ENCODE results near the gene GRHPR.

Gene GRHPR

DNA sequence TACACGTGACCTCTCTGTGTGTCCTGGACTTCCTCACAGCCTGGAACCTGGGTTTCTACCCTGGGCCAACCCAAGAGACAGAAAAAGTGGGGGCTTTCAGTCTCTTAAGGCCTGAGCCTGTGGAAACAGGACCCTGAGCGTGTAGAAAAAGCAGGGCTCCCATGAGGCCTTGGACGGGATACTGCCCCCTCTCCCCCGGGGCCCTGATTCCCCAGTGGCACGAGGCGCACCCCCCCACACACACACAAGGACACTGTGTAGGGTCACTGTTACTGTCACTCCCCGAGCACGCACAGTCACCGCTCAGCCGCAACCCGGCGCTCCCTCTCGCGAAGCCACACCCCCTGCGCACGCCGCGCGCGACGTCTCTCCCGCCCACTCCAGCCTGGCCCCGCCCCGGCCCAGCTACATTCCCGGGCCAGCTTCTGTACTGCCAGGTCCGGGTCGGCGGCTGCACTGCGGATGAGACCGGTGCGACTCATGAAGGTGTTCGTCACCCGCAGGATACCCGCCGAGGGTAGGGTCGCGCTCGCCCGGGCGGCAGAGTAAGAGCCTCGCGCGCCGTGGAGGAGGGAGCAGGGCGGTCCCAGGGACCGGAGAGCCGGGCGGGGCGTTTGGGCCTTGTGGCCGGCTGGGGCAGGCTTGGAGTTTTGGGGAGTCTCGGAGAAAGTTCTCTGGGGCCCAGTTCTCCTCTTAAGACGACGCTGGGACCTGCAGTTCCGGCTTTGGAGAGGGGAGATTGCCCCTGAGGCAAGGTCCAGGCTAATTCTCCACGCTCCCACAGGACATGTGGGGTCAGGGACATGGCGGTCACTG, at the start of gene GRHPR (continued):
- TF ChIP-seq, protein P1, sequence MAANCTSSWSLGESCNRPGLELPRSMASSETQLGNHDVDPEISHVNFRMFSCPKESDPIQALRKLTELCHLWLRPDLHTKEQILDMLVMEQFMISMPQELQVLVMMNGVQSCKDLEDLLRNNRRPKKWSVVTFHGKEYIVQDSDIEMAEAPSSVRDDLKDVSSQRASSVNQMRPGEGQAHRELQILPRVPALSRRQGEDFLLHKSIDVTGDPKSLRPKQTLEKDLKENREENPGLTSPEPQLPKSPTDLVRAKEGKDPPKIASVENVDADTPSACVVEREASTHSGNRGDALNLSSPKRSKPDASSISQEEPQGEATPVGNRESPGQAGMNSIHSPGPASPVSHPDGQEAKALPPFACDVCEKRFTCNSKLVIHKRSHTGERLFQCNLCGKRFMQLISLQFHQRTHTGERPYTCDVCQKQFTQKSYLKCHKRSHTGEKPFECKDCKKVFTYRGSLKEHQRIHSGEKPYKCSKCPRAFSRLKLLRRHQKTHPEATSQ (tag by site-specific recombination; IDR thresholded peaks at IDR 0.05) = no peak
- TF ChIP-seq ZNF830 (tag by site-specific recombination; IDR thresholded peaks at IDR 0.05; ENCODE audit: low read depth) (no peak), ZNF561 (tag by site-specific recombination; IDR thresholded peaks at IDR 0.05; ENCODE audit: borderline replicate concordance) (0 out of 2 replicates have a peak, but pooled peaks have one; percentile 17), ZSCAN16 (tag by site-specific recombination; IDR thresholded peaks at IDR 0.05) (no peak), ZNF529 (tag by site-specific recombination; IDR thresholded peaks at IDR 0.05; ENCODE audit: insufficient replicate concordance) (no peak), ZNF366 (tag by site-specific recombination; conservative IDR thresholded peaks at IDR 0.05) (no peak), ZNF521 (tag by site-specific recombination; IDR thresholded peaks at IDR 0.05) (no peak), ZFP3 (tag by site-specific recombination; IDR thresholded peaks at IDR 0.05; ENCODE audit: low read depth) (no peak), ZFP69B (tag by site-specific recombination; IDR thresholded peaks at IDR 0.05) (peak; percentile 13; the same call in 1 of the 2 replicates), ZBTB1 (tag by site-specific recombination; IDR thresholded peaks at IDR 0.05) (no peak), YY1 (tag by site-specific recombination; IDR thresholded peaks at IDR 0.05) (no peak), ZNF211 (tag by site-specific recombination; IDR thresholded peaks at IDR 0.05; ENCODE audit: low read depth) (no peak), ZXDB (tag by site-specific recombination; IDR thresholded peaks at IDR 0.05) (peak; percentile 51), ZSCAN23 (tag by site-specific recombination; IDR thresholded peaks at IDR 0.05) (no peak), HOXD13 (CRISPR knock-in tag; IDR thresholded peaks at IDR 0.05; ENCODE audit: borderline replicate concordance) (no peak), ZNF629 (tag by site-specific recombination; IDR thresholded peaks at IDR 0.05) (0 out of 2 replicates have a peak, but pooled peaks have one; percentile 14), REPIN1 (tag by site-specific recombination; IDR thresholded peaks at IDR 0.05; ENCODE audit: low read depth) (no peak), ZNF341 (tag by site-specific recombination; IDR thresholded peaks at IDR 0.05; ENCODE audit: low read depth) (peak; percentile 64), ZNF423 (tag by site-specific recombination; IDR thresholded peaks at IDR 0.05) (peak; percentile 43; the same call in 1 of the 2 replicates), ZNF610 (tag by site-specific recombination; IDR thresholded peaks at IDR 0.05; ENCODE audit: borderline replicate concordance) (peak; percentile 27; the same call in 1 of the 2 replicates)
- TF ChIP-seq, protein P2, sequence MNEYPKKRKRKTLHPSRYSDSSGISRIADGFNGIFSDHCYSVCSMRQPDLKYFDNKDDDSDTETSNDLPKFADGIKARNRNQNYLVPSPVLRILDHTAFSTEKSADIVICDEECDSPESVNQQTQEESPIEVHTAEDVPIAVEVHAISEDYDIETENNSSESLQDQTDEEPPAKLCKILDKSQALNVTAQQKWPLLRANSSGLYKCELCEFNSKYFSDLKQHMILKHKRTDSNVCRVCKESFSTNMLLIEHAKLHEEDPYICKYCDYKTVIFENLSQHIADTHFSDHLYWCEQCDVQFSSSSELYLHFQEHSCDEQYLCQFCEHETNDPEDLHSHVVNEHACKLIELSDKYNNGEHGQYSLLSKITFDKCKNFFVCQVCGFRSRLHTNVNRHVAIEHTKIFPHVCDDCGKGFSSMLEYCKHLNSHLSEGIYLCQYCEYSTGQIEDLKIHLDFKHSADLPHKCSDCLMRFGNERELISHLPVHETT (tag by site-specific recombination; IDR thresholded peaks at IDR 0.05) = no peak
- TF ChIP-seq, protein P3, sequence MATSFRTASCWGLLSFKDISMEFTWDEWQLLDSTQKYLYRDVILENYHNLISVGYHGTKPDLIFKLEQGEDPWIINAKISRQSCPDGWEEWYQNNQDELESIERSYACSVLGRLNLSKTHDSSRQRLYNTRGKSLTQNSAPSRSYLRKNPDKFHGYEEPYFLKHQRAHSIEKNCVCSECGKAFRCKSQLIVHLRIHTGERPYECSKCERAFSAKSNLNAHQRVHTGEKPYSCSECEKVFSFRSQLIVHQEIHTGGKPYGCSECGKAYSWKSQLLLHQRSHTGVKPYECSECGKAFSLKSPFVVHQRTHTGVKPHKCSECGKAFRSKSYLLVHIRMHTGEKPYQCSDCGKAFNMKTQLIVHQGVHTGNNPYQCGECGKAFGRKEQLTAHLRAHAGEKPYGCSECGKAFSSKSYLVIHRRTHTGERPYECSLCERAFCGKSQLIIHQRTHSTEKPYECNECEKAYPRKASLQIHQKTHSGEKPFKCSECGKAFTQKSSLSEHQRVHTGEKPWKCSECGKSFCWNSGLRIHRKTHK (tag by site-specific recombination; IDR thresholded peaks at IDR 0.05) = no peak
- TF ChIP-seq, protein P4, sequence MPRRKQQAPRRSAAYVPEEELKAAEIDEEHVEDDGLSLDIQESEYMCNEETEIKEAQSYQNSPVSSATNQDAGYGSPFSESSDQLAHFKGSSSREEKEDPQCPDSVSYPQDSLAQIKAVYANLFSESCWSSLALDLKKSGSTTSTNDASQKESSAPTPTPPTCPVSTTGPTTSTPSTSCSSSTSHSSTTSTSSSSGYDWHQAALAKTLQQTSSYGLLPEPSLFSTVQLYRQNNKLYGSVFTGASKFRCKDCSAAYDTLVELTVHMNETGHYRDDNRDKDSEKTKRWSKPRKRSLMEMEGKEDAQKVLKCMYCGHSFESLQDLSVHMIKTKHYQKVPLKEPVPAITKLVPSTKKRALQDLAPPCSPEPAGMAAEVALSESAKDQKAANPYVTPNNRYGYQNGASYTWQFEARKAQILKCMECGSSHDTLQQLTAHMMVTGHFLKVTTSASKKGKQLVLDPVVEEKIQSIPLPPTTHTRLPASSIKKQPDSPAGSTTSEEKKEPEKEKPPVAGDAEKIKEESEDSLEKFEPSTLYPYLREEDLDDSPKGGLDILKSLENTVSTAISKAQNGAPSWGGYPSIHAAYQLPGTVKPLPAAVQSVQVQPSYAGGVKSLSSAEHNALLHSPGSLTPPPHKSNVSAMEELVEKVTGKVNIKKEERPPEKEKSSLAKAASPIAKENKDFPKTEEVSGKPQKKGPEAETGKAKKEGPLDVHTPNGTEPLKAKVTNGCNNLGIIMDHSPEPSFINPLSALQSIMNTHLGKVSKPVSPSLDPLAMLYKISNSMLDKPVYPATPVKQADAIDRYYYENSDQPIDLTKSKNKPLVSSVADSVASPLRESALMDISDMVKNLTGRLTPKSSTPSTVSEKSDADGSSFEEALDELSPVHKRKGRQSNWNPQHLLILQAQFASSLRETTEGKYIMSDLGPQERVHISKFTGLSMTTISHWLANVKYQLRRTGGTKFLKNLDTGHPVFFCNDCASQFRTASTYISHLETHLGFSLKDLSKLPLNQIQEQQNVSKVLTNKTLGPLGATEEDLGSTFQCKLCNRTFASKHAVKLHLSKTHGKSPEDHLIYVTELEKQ (tag by site-specific recombination; IDR thresholded peaks at IDR 0.05; ENCODE audit: borderline replicate concordance) = no peak
- TF ChIP-seq, protein P5, sequence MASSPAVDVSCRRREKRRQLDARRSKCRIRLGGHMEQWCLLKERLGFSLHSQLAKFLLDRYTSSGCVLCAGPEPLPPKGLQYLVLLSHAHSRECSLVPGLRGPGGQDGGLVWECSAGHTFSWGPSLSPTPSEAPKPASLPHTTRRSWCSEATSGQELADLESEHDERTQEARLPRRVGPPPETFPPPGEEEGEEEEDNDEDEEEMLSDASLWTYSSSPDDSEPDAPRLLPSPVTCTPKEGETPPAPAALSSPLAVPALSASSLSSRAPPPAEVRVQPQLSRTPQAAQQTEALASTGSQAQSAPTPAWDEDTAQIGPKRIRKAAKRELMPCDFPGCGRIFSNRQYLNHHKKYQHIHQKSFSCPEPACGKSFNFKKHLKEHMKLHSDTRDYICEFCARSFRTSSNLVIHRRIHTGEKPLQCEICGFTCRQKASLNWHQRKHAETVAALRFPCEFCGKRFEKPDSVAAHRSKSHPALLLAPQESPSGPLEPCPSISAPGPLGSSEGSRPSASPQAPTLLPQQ (tag by site-specific recombination; IDR thresholded peaks at IDR 0.05) = peak; percentile 54; the same call in 1 of the 2 replicates
- TF ChIP-seq, protein P6, sequence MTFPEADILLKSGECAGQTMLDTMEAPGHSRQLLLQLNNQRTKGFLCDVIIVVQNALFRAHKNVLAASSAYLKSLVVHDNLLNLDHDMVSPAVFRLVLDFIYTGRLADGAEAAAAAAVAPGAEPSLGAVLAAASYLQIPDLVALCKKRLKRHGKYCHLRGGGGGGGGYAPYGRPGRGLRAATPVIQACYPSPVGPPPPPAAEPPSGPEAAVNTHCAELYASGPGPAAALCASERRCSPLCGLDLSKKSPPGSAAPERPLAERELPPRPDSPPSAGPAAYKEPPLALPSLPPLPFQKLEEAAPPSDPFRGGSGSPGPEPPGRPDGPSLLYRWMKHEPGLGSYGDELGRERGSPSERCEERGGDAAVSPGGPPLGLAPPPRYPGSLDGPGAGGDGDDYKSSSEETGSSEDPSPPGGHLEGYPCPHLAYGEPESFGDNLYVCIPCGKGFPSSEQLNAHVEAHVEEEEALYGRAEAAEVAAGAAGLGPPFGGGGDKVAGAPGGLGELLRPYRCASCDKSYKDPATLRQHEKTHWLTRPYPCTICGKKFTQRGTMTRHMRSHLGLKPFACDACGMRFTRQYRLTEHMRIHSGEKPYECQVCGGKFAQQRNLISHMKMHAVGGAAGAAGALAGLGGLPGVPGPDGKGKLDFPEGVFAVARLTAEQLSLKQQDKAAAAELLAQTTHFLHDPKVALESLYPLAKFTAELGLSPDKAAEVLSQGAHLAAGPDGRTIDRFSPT (tag by site-specific recombination; IDR thresholded peaks at IDR 0.05) = no peak
- TF ChIP-seq, protein P7, sequence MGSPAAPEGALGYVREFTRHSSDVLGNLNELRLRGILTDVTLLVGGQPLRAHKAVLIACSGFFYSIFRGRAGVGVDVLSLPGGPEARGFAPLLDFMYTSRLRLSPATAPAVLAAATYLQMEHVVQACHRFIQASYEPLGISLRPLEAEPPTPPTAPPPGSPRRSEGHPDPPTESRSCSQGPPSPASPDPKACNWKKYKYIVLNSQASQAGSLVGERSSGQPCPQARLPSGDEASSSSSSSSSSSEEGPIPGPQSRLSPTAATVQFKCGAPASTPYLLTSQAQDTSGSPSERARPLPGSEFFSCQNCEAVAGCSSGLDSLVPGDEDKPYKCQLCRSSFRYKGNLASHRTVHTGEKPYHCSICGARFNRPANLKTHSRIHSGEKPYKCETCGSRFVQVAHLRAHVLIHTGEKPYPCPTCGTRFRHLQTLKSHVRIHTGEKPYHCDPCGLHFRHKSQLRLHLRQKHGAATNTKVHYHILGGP (tag by site-specific recombination; IDR thresholded peaks at IDR 0.05) = no peak
